KOPT-K1 (cell line): ENCODE measurements around the gene HECW1.

Experiments
- H3K27ac ChIP-seq: fragments of 200-600 bp; sonication (generic); 2 replicates; pipeline ENCODE4 v1.5.1; 2016; ENCODE audit warnings: antibody characterized with exemption, mild to moderate bottlenecking, low read depth, low read length; ENCODE audit not compliant: poor library complexity, severe bottlenecking
- H3K36me3 ChIP-seq: fragments of 200-600 bp; sonication (generic); 2 replicates; pipeline ENCODE4 v1.5.1; 2017; ENCODE audit warnings: antibody characterized with exemption, mild to moderate bottlenecking, low read length, moderate library complexity; ENCODE audit not compliant: insufficient read depth
- H3K9me3 ChIP-seq: fragments of 200-600 bp; sonication (generic); 2 replicates; pipeline ENCODE4 v1.5.1; 2017; ENCODE audit warnings: antibody characterized with exemption, low read length, mild to moderate bottlenecking; ENCODE audit not compliant: insufficient read depth, poor library complexity, severe bottlenecking

The HECW1 gene

GRCh38 chr7:43437001-43437400, 324.6 kb downstream of the HECW1 start:
- H3K9me3 ChIP-seq: no peaks in the 10 kb centered on the region
- no peak overlapping the region for H3K27ac ChIP-seq
- H3K36me3 ChIP-seq: no peaks in the 10 kb centered on the region

DNA sequence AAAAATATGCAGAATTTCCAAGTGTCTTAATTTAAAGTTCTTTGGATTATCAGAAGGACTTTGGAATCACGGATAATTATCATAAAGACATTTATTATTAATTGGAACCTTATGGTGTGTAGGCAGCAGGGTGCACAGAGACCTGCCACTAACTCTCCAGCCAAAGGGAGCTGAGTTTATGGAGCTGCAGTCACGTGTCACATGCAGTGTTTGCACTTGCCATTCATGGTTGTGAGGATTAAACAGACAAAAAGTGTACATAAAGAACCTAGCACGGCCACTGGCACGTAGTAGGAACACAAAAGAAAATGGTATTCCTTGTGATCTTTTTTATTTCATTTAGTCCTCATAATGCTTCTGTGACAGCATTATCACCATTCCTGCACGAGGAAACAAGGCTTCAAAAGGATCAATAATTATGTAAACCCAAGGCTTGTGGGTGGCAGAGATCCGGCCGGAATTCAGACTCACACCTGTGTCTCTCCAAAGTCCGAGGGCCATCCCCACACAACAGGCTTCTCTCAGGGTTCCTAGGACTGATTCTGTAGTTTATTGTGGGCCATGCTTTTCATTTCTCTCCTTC, 326.5 kb downstream of the HECW1 start:
- Histone ChIP-seq H3K9me3 (no peaks in the 10 kb centered on the region), H3K27ac (no peak overlapping the region), H3K36me3 (no peaks in the 10 kb centered on the region)

- H3K9me3 ChIP-seq: no peaks in the 10 kb centered on the region
- no peaks in the 10 kb centered on the region for H3K36me3 ChIP-seq
- no peak overlapping the region for H3K27ac ChIP-seq
These were observed 327.4 kb downstream of the HECW1 start for GRCh38 chr7:43439631-43440401.

GRCh38 chr7:43441231-43442130, 329.0 kb downstream of the HECW1 start:
- H3K9me3 ChIP-seq: no peaks in the 10 kb centered on the region
- no peak overlapping the region for H3K27ac ChIP-seq

DNA sequence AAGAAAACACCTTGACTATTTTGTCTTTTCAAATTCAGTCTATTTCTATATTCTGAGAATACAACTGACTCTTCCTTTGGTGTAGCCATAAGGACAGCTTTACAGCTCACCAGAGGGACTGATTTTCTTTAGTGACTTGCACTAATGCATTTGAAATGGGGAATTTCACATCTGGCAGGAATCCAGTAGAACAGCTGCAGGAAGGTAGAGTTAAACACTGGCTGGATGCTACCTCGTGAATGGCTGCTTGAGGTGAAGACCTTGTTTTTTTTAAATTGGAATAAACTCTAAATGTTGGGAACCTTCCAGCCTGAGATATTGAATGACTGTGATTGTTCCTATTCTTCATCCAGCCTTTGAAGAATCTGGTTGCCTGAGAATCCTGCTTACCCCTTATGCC, 330.9 kb downstream of the HECW1 start:
- Histone ChIP-seq H3K27ac (no peak overlapping the region), H3K36me3 (no peaks in the 10 kb centered on the region), H3K9me3 (no peaks in the 10 kb centered on the region)

More at GRCh38 chr7:43441231-43442130, 329.0 kb downstream of the HECW1 start:
- no peaks in the 10 kb centered on the region for H3K36me3 ChIP-seq

GRCh38 chr7:43444711-43445578, 332.5 kb downstream of the HECW1 start:
- no peaks in the 10 kb centered on the region for H3K9me3 ChIP-seq
- no peaks in the 10 kb centered on the region for H3K36me3 ChIP-seq
- no peak overlapping the region for H3K27ac ChIP-seq

DNA sequence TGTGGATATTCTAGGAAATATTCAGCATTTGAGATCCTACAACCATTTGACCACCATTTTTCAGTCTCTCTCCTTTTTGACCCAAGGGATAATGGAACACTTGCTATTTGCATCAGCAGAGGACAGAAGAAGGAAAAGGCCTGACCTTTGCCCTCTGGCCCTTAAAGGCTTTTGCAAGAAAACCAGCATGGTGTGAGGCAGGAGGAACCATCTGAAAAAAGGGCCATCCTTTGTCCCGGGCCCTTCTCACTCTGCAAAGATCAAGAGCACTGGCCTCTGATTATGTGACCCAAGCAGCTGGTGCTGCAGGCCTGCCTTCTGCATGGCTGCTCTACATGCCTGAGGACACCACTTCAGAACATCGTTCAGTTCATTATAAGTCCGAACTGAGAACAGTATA, 337.1 kb downstream of the HECW1 start:
- H3K36me3 ChIP-seq: no peaks in the 10 kb centered on the region
- no peak overlapping the region for H3K27ac ChIP-seq
- H3K9me3 ChIP-seq: no peaks in the 10 kb centered on the region

GRCh38 chr7:43450894-43451293, 338.4 kb downstream of the HECW1 start:
- Histone ChIP-seq H3K9me3 (no peaks in the 10 kb centered on the region), H3K27ac (no peak overlapping the region)

DNA sequence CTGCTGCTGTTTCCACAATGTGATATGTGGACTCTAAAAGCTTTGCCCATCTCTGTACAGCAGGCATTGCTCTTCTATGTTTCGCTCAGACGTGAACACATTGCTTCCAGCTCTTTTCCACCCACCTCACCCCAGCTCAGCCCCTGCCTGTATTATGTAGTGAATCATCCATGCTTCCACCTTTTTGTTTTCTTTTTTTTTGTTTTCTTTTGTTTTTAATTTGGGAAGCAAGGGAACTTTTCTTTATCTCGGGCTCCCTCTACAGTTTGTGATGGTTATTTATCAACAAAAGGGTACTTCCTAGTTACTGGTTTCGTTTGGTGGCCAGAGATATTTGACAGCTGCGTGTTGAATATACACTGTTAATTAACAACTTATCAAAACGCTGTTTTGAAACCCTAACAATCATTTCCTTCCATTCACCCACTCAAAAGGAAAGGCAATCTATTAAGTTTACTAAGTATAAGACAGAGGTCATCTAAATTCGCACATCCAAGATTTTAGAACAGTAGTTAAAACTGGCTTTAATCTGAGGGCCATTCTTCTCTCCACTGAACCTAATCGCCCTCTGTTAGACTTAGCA, 342.6 kb downstream of the HECW1 start:
- Histone ChIP-seq H3K27ac (no peak overlapping the region), H3K9me3 (no peaks in the 10 kb centered on the region), H3K36me3 (no peaks in the 10 kb centered on the region)

More at GRCh38 chr7:43450894-43451293, 338.4 kb downstream of the HECW1 start:
- H3K36me3 ChIP-seq: no peaks in the 10 kb centered on the region

- no peaks in the 10 kb centered on the region for H3K9me3 ChIP-seq
- no peak overlapping the region for H3K27ac ChIP-seq
- H3K36me3 ChIP-seq: no peaks in the 10 kb centered on the region
These were observed 343.8 kb downstream of the HECW1 start for GRCh38 chr7:43456200-43456599.

DNA sequence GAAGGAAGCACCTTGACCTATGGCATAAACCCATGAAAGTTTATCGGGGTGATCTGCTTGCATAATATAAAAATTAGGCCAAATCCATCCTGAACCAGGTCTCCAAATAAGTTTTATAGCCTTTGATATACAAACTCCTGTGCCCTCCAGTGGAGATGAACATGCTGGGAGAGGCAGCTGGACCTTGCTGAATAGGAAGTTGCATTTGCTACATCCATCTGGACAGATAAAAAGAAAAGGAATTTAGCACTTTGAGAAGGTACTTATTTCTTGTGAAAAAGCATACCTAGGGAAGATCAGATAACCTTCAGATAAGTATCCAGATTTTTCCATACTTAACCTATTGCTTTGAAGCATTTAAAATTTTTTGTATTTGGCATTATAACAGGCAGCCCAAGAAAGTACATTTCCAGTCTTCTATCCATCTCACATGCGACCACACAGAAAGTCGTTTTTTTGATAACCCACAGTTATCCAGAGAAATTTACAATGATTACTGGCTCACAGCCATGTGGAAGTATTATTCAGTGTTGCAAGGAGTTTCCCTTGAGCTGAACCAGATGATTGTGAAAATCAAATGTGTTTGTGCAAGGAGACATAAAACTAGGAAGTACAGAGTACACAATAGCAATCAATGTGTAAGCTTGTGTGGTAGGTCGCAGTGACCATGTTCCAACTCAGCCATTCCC, 346.0 kb downstream of the HECW1 start:
- no peak overlapping the region for H3K27ac ChIP-seq
- no peaks in the 10 kb centered on the region for H3K9me3 ChIP-seq
- H3K36me3 ChIP-seq: no peaks in the 10 kb centered on the region

- Histone ChIP-seq H3K27ac (no peak overlapping the region), H3K9me3 (no peaks in the 10 kb centered on the region), H3K36me3 (no peaks in the 10 kb centered on the region)
These were observed 346.5 kb downstream of the HECW1 start for GRCh38 chr7:43459019-43459337.

DNA sequence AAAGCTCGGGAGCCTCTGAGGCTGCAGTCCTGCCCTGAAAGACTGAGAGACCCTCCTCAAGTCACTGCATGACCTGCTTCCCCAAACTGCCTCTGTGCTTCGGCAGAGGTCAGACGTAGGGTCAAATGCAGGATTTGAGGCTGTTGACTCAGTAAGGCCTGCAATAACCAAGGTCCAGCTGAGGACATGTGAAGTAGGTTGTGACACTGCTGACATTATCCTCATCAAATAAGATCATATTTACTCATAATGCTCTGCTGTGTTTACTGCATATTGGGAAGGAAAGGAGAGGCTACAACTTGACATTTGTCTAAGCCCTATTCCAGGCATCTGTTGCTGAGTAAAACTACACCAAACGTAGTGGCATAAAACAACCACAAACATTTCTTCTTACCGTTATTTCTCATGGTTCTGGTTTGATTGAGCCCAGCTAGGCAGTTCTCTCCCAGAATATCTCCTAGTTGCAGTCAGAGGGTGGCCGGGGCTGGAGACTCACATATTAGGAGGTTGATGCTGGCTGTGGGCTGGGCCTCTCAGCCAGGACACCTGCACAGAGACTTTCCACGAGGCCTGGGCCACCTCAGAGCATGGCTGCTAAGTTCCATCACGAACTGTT, 348.4 kb downstream of the HECW1 start:
- no peaks in the 10 kb centered on the region for H3K9me3 ChIP-seq
- no peaks in the 10 kb centered on the region for H3K36me3 ChIP-seq
- no peak overlapping the region for H3K27ac ChIP-seq
